Measurements from ENCODE around the gene SLC35F1. TPM values are rescaled to one million over a fixed set of nuclear protein-coding genes. Genes with fewer than 3 reads are reported as not detected.
A peak's percentile ranks its signal among the peaks of the same experiment; 100 is the strongest.
"Not testable (repeated sequence)": the region's sequence is repeated elsewhere in the genome, so short reads cannot be mapped to it uniquely, and the experiment has no call there.

Gene SLC35F1
- total RNA-seq (2014; rRNA removed; shearing (Covaris generic)): 0.05 TPM in 1 of 2 replicates, not detected in the other

DNA sequence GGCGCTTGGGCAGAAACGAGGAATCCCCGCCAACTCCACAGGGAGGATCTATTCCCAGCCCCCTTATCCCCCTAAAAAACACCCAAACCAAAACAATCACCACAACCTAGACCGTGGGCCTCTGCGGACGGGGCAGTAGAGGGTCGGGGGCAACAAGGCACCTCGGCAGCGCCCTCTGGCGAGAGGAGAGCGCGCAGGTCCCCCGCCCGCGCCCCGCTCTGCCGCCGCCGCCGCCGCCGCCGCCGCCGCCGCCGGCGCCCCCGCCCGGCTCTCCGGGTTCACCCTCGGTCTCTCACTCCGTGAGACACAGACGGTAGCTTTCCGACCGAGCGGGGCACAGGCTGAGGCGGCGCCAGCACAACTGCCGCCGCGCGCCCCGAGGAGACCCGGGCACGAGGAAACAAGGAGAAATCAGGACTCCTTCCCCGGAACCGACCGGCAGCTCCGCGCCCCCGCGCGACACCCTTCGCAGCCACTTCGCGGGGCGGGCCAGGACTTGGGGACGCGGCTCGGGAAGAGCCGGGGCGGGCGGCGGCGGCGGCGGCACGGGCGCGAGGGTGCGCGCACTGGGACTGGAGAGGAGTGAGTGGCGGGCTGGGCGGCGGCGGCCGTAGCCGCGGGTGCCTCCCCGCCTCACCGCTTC is at the start of gene SLC35F1:
Gene SLC35F1, plus strand, starts transcription at position 307 of the 643 bp plus-strand sequence.
- H3K9me3 ChIP-seq (replicated peaks): 0 out of 2 replicates have a peak, but pooled peaks cover 11% of the 10 kb centered on the region
- H3K4me1 ChIP-seq (replicated peaks): peaks cover 12% of the 10 kb centered on the region
- peak in 1 of 2 experiments; percentile 11 for DNase-seq (ENCODE audit: low read depth in 1 of 2, low spot score in 2 of 2)
- peak within 1 kb of the TSS; percentile 33 for H3K4me3 ChIP-seq
- H3K36me3 ChIP-seq: no peaks in the 10 kb centered on the region
- H3K27ac ChIP-seq: no peak within 1 kb of the TSS
- peaks cover 59% of the 10 kb centered on the region for H3K27me3 ChIP-seq (replicated peaks)

DNA sequence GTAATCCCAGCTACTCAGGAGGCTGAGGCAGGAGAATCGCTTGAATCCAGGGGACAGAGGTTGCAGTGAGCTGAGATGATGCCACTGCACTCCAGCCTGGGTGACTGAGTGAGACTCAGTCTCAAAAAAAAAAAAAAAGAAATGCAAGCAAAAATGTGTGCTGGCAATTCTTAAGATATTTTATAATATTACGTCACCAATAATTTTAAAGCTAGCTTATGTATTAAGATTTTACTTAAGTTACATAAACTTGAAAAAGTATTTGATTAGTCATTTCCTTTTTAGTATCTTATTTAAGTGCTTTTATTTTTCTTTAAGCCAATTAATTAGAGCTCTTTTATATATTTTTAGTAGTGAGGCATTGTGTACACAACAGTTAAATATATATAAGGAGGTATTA is 48.5 kb upstream of the SLC35F1 start:
- DNase-seq (ENCODE audit: low read depth in 1 of 2, low spot score in 2 of 2); H3K4me3 ChIP-seq; H3K27me3 ChIP-seq (replicated peaks); H3K9me3 ChIP-seq (replicated peaks); H3K4me1 ChIP-seq (replicated peaks); H3K36me3 ChIP-seq; H3K27ac ChIP-seq: not testable (repeated sequence)

DNA sequence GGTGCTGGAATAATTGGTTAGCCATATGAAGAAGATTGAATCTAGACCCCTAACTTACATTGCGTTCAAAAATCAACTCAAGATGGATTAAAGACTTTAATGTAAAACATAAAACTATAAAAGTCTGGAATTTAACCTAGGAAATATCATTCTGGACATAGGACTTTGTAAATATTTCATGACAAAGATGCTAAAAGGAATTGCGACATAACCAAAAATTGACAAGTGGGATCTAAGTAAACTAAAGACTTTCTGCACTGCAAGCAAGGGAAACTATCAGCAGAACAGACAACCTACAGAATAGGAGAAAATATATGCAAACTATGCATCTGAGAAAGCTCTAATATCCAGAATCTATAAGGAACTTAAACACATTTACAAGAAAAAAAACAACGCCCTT is 45.5 kb upstream of the SLC35F1 start:
- no peaks in the 10 kb centered on the region for H3K4me1 ChIP-seq (replicated peaks)
- H3K9me3 ChIP-seq (replicated peaks): no peaks in the 10 kb centered on the region
- no peaks in the 10 kb centered on the region for H3K36me3 ChIP-seq
- no peak for DNase-seq (ENCODE audit: low read depth in 1 of 2, low spot score in 2 of 2)
- no peak overlapping the region for H3K4me3 ChIP-seq
- H3K27me3 ChIP-seq (replicated peaks): no peaks in the 10 kb centered on the region
- H3K27ac ChIP-seq: no peak overlapping the region

DNA sequence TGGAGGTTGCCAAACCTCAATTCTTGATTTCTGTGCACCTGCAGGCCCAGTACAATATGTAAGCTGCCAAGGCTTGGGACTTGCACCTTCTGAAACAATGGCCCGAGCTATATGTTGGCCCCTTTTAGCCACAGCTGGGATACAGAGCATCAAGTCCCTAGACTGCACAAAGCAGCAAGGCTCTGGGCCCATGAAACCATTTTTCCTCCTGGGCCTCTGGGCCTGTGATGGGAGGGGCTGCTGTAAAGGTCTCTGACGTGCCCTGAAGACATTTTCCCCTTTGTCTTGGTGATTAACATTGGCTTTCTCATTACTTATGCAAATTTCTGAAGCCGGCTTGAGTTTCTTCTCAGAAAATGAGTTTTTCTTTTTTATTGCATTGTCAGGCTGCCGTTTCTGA is 40.5 kb upstream of the SLC35F1 start:
- no peak overlapping the region for H3K4me3 ChIP-seq
- no peak for DNase-seq (ENCODE audit: low read depth in 1 of 2, low spot score in 2 of 2)
- no peaks in the 10 kb centered on the region for H3K4me1 ChIP-seq (replicated peaks)
- H3K36me3 ChIP-seq: no peaks in the 10 kb centered on the region
- no peaks in the 10 kb centered on the region for H3K9me3 ChIP-seq (replicated peaks)
- no peak overlapping the region for H3K27ac ChIP-seq
- H3K27me3 ChIP-seq (replicated peaks): no peaks in the 10 kb centered on the region

DNA sequence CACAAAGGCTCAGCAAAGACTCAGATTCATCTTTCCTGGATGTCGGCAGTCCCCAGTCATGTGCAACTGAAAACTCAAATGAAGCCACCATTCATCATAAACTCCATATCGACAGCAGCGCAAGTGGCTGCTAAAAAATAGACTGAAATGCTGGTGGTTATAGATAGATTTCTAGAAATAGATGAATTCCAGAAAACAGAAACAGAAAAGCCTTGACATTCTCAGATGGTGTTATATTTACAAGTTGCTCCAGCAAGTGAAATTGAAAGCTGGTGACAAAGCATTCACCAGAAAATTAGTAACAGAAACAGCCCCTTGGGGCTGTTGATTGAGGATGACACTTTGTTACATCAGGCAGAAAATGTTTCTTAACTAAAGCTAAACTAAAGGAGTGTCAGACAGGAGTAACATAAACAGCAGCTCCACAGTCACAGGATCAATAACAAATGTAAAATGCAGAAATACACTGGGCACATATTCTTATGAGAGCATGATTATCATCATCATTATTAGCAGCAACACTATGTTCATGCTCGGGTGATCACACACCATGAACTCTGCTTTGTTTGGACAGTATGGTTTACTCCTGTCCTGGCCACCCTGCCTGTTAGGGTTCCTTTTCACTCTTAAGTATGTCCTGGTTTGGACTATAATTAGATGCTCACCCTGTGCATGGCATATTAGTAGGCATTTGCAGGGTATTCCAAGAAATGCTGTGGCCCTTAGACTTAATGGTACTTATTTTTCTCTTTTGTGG is 36.4 kb upstream of the SLC35F1 start:
- Histone ChIP-seq H3K4me1 (replicated peaks) (no peaks in the 10 kb centered on the region), H3K9me3 (replicated peaks) (no peaks in the 10 kb centered on the region), H3K4me3 (no peak overlapping the region), H3K27ac (no peak overlapping the region), H3K36me3 (no peaks in the 10 kb centered on the region), H3K27me3 (replicated peaks) (no peaks in the 10 kb centered on the region)
- no peak for DNase-seq (ENCODE audit: low read depth in 1 of 2, low spot score in 2 of 2)

DNA sequence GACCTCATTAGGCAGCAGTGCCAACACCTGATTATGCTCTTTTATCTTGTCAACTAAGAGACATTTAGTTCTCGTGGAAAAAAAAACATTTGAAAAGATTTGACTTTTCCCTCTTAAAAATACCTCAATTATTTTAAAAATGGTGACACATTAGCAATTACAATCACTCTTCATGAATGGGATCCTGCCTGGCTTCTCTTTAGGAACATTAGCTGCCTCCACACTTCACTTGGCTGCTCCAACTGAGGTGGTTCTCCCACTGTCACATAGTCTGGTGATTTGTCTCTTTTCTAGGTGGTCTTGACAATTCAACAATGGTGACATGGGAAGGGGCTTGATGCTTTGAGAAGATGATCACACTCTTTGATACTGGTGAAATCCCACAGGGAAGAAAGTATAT is 26.2 kb upstream of the SLC35F1 start:
- Histone ChIP-seq H3K9me3 (replicated peaks) (no peaks in the 10 kb centered on the region), H3K4me3 (no peak overlapping the region), H3K27me3 (replicated peaks) (no peaks in the 10 kb centered on the region), H3K4me1 (replicated peaks) (no peaks in the 10 kb centered on the region), H3K27ac (no peak overlapping the region), H3K36me3 (no peaks in the 10 kb centered on the region)
- DNase-seq (ENCODE audit: low read depth in 1 of 2, low spot score in 2 of 2): no peak

DNA sequence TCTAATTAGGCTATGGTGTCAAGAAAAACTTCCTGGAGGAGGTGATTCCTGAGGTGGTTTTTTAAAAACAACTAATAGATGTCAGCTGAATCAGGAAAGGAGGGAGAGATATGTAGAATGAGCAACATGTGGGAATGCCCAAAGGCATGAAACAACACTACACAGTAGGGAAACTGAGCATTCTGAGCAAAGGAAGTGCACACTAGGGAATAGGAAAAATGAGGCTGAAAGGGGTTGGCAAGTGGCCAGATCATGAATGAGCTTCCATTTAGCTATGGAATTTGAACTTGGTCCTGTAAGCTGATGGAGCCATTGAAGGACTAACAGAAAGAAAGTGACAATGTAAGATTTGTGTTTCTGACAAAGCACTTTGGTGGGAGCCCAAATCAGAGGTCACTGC is 16.9 kb upstream of the SLC35F1 start:
- no peak overlapping the region for H3K4me3 ChIP-seq
- no peak overlapping the region for H3K27ac ChIP-seq
- H3K36me3 ChIP-seq: no peaks in the 10 kb centered on the region
- no peaks in the 10 kb centered on the region for H3K9me3 ChIP-seq (replicated peaks)
- no peaks in the 10 kb centered on the region for H3K4me1 ChIP-seq (replicated peaks)
- no peak for DNase-seq (ENCODE audit: low read depth in 1 of 2, low spot score in 2 of 2)
- H3K27me3 ChIP-seq (replicated peaks): no peaks in the 10 kb centered on the region; the same call in 1 of the 2 replicates

DNA sequence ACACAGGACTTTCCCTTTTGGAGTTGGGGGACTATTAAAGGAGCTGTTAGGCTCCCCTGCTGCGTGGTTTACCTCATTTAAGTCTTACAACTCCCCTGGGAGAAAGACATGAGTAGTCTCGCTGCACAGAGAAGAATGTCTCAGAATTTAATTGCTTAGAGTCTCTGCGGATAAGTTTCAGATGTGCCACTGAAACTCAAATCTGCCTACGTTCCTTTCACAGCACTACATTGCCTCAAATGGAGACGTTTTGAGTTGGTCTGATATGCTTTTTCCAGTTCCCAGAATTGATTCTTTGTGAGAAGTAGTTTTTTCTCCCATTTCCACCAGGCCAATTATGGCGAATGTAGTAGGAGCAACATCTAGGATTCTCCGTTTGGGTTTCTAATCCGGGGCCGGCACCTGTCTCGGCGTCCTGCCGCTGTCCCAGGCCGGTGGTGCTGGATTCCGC is 532 bp upstream of the SLC35F1 start:
- DNase-seq (ENCODE audit: low read depth in 1 of 2, low spot score in 2 of 2): no peak
- Histone ChIP-seq H3K27ac (no peak overlapping the region), H3K9me3 (replicated peaks) (0 out of 2 replicates have a peak, but pooled peaks cover 11% of the 10 kb centered on the region), H3K4me1 (replicated peaks) (peaks cover 12% of the 10 kb centered on the region), H3K36me3 (no peaks in the 10 kb centered on the region), H3K4me3 (peak overlapping the region; percentile 33; the same call in 1 of the 2 replicates), H3K27me3 (replicated peaks) (peaks cover 59% of the 10 kb centered on the region)

DNA sequence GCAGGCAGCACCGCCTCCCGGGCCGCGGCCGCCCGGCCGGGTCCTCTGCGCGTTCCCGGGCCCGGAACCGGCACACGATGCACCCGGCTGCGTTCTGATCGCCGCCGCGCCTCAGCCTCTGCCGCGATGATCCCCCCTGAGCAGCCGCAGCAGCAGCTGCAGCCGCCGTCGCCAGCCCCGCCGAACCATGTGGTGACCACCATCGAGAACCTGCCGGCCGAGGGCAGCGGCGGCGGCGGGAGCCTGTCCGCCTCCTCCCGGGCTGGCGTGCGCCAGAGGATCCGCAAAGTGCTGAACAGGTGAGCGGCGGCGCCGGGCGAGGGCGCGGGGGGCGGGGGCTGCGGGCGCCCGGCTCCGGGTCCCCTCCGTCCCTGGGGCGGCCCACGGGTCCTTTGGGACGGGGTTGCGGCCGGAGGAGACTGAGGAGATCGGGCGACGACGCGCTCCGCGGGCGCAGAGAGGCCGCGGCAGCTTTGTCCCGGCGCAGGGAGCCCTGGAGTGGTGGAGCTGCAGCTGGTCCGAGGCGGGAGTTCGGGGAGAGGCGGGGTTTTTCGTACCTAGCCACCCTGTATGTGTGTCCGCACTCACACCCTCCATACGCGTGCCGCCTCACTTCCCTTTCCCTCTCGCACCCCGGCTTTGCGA is 659 bp downstream of the SLC35F1 start:
- Histone ChIP-seq H3K36me3 (no peaks in the 10 kb centered on the region), H3K27ac (no peak overlapping the region), H3K4me1 (replicated peaks) (peaks cover 12% of the 10 kb centered on the region), H3K4me3 (peak overlapping the region; percentile 33), H3K9me3 (replicated peaks) (0 out of 2 replicates have a peak, but pooled peaks cover 11% of the 10 kb centered on the region), H3K27me3 (replicated peaks) (peaks cover 59% of the 10 kb centered on the region)
- no peak for DNase-seq (ENCODE audit: low read depth in 1 of 2, low spot score in 2 of 2)

DNA sequence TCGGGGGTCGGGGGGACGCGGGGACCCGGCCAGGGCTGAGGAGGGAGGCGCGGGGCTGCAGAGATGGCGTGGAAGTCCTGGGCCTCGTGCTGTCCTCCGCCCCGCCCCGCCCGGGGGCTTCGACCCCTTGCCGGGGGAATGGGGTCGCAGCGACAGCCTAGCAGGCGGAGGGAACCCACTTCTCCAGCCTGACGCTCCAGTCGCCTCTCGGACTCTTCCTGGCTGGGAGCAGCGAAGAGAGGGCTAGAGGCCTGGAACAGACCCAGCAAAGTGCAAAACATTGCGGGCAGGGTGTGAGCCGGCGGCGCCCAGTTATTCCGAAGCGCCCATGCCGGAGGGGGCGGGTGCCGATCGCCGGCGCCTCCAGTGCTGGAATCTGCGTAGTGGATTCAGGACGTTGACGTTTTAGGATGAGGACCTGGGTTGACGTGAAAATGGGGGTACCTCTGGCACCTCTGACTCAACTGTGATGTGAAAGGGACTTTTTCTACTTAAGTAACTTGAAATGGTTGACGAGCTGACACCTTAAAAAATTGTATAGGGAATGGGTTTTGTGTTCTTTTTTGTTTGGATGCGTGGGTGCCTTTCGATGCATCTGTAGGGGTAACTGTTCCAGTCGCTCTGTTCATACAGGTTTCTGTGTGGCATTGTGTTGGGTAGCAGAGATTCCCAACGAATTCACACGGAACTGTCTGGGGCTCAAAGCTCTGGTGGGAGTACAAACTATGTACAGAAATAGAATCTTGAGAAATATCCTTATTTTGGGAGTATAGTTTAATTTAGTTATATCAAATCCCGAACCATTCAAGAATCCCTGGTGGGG is 1.4 kb downstream of the SLC35F1 start:
- peaks cover 12% of the 10 kb centered on the region for H3K4me1 ChIP-seq (replicated peaks)
- H3K9me3 ChIP-seq (replicated peaks): 0 out of 2 replicates have a peak, but pooled peaks cover 11% of the 10 kb centered on the region
- H3K36me3 ChIP-seq: no peaks in the 10 kb centered on the region
- DNase-seq (ENCODE audit: low read depth in 1 of 2, low spot score in 2 of 2): no peak
- peaks cover 59% of the 10 kb centered on the region for H3K27me3 ChIP-seq (replicated peaks)
- H3K27ac ChIP-seq: no peak overlapping the region
- no peak overlapping the region for H3K4me3 ChIP-seq

DNA sequence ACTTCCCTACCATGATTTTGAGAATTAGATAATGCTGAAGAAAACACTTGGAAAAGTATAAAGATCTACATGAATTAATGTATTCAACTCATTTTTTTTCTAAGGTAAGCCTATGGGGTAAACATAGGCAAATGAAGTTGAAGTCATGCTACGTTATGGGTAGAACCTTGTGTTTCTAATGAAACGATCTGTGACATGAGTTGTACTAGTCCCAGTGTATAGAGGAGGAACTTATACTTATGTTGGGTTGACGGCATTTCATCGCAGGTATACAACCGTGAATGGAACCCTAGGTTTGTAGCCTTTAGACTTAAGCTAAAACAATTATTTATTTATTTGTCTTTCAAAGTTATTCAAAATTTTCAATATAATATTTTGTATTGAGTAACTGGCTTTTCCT is 2.6 kb downstream of the SLC35F1 start:
- no peak overlapping the region for H3K4me3 ChIP-seq
- peaks cover 12% of the 10 kb centered on the region for H3K4me1 ChIP-seq (replicated peaks)
- H3K27ac ChIP-seq: no peak overlapping the region
- no peaks in the 10 kb centered on the region for H3K36me3 ChIP-seq
- no peak for DNase-seq (ENCODE audit: low read depth in 1 of 2, low spot score in 2 of 2)
- peaks cover 56% of the 10 kb centered on the region for H3K27me3 ChIP-seq (replicated peaks)
- 0 out of 2 replicates have a peak, but pooled peaks cover 11% of the 10 kb centered on the region for H3K9me3 ChIP-seq (replicated peaks)

DNA sequence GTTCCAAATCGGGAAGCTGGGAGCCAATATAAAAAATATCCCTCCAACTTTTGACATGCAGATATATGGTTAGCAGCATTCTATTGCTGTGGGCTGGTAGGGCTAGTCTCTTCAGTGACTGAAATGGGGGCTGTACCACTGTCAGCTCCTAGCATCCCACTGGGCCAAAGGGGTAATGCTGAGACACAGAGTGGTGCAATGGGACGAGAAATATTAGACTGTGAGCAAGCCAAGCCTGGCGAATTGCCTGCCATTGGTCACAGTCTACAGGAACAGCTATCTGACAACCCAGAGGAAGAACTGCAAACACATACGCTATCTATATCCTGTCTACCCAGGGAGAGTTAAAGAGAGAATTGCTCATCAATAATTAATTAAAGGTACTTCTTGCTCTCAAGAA is 3.5 kb downstream of the SLC35F1 start:
- no peak overlapping the region for H3K4me3 ChIP-seq
- no peaks in the 10 kb centered on the region for H3K36me3 ChIP-seq
- H3K27ac ChIP-seq: no peak overlapping the region
- peaks cover 49% of the 10 kb centered on the region for H3K27me3 ChIP-seq (replicated peaks)
- peaks cover 12% of the 10 kb centered on the region for H3K4me1 ChIP-seq (replicated peaks)
- no peak for DNase-seq (ENCODE audit: low read depth in 1 of 2, low spot score in 2 of 2)
- 0 out of 2 replicates have a peak, but pooled peaks cover 11% of the 10 kb centered on the region for H3K9me3 ChIP-seq (replicated peaks)

DNA sequence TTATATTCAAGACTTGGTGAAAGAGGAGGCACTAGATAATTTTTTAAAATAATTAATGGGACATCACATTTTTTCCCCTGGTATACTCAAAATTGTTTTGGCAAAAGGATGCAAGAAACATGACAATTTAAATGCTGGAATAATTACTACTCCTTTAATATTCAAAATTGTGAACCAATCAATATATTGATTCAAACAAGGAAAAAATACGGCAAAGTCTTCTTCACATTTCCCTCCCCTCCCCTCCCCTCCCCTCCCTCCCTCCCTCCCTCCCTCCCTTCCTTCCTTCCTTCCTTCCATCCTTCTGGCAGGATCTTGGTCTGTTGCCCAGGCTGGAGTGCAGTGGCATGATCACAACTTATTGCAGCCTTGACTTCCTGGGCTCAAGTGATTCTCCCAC is 4.1 kb downstream of the SLC35F1 start:
- DNase-seq (ENCODE audit: low read depth in 1 of 2, low spot score in 2 of 2): no peak
- H3K27me3 ChIP-seq (replicated peaks): peaks cover 43% of the 10 kb centered on the region
- 0 out of 2 replicates have a peak, but pooled peaks cover 11% of the 10 kb centered on the region for H3K9me3 ChIP-seq (replicated peaks)
- no peak overlapping the region for H3K4me3 ChIP-seq
- no peaks in the 10 kb centered on the region for H3K36me3 ChIP-seq
- H3K4me1 ChIP-seq (replicated peaks): peaks cover 12% of the 10 kb centered on the region
- H3K27ac ChIP-seq: no peak overlapping the region
